HUES64 (cell line): ENCODE results near the gene ACTN4.

Experiments
- H3K27ac ChIP-seq: 2 replicates; pipeline ENCODE4 v1.7.0; 2013; ENCODE audit warnings: low read depth, low read length, inconsistent platforms
- H3K27me3 ChIP-seq: 2 replicates; pipeline ENCODE4 v1.6.1; 2013; ENCODE audit warnings: mild to moderate bottlenecking, low read length; ENCODE audit not compliant: insufficient read depth
- H3K36me3 ChIP-seq: 2 replicates; pipeline ENCODE4 v1.6.1; 2013; ENCODE audit warnings: mild to moderate bottlenecking, low read length; ENCODE audit not compliant: insufficient read depth
- H3K4me1 ChIP-seq: 2 replicates; pipeline ENCODE4 v1.6.1; 2013; ENCODE audit warnings: mild to moderate bottlenecking, low read length, moderate library complexity; ENCODE audit not compliant: insufficient read depth
- H3K4me3 ChIP-seq: 2 replicates; pipeline ENCODE4 v1.5.1; 2013; ENCODE audit warnings: mild to moderate bottlenecking, low read length, moderate library complexity
- H3K9ac ChIP-seq: 2 replicates; pipeline ENCODE4 v1.6.1; 2013; ENCODE audit warnings: mild to moderate bottlenecking, low read depth, low read length
- H3K9me3 ChIP-seq: 2 replicates; pipeline ENCODE4 v1.6.1; 2013; ENCODE audit warnings: low read depth, low read length; ENCODE audit not compliant: insufficient read depth
- WGBS: fragments of 150-250, 120-280 bp; methylation state at CpG from one replicate; pipeline ENCODE4 v1.1.7; 2013; ENCODE audit warnings: missing lambda C conversion rate; 5-methylcytosine and 5-hydroxymethylcytosine counted together

Gene ACTN4

GRCh38 chr19:38708413-38709024 lies 61.1 kb downstream of the ACTN4 start:
- no peaks in the 10 kb centered on the region for H3K27me3 ChIP-seq
- peaks cover 99% of the 10 kb centered on the region for H3K36me3 ChIP-seq
- H3K9me3 ChIP-seq, result no peaks in the 10 kb centered on the region
- H3K9ac ChIP-seq, result no peak overlapping the region
- no peak overlapping the region for H3K27ac ChIP-seq
- no peaks in the 10 kb centered on the region for H3K4me1 ChIP-seq
- 94% methylated on average over 10 of the region's 10 CpGs for WGBS
- H3K4me3 ChIP-seq, result no peak overlapping the region

GRCh38 chr19:38709119-38709518 lies 61.7 kb downstream of the ACTN4 start:
- 92% methylated on average over 10 of the region's 10 CpGs for WGBS
- Histone ChIP-seq H3K4me3 (no peak overlapping the region), H3K27ac (no peak overlapping the region), H3K4me1 (no peaks in the 10 kb centered on the region), H3K27me3 (no peaks in the 10 kb centered on the region), H3K36me3 (peaks cover 99% of the 10 kb centered on the region), H3K9me3 (no peaks in the 10 kb centered on the region), H3K9ac (no peak overlapping the region)

- Histone ChIP-seq H3K9ac (no peak overlapping the region), H3K27me3 (no peaks in the 10 kb centered on the region), H3K27ac (no peak overlapping the region), H3K4me3 (no peak overlapping the region), H3K36me3 (peaks cover 100% of the 10 kb centered on the region), H3K4me1 (no peaks in the 10 kb centered on the region), H3K9me3 (no peaks in the 10 kb centered on the region)
- WGBS, result 96% methylated on average over 27 of the region's 27 CpGs
These were observed 62.4 kb downstream of the ACTN4 start for GRCh38 chr19:38709671-38710415.

GRCh38 chr19:38710416-38710702 lies 62.9 kb downstream of the ACTN4 start:
- no peaks in the 10 kb centered on the region for H3K4me1 ChIP-seq
- H3K36me3 ChIP-seq, result peaks cover 98% of the 10 kb centered on the region
- H3K4me3 ChIP-seq, result no peak overlapping the region
- H3K9me3 ChIP-seq, result no peaks in the 10 kb centered on the region
- H3K9ac ChIP-seq, result no peak overlapping the region
- H3K27ac ChIP-seq, result no peak overlapping the region
- no peaks in the 10 kb centered on the region for H3K27me3 ChIP-seq
- WGBS, result 91% methylated on average over 2 of the region's 2 CpGs

GRCh38 chr19:38710928-38711725 lies 63.7 kb downstream of the ACTN4 start:
- 91% methylated on average over 25 of the region's 25 CpGs for WGBS
- no peaks in the 10 kb centered on the region for H3K4me1 ChIP-seq
- H3K4me3 ChIP-seq, result no peak overlapping the region
- H3K9me3 ChIP-seq, result no peaks in the 10 kb centered on the region
- H3K9ac ChIP-seq, result no peak overlapping the region
- no peaks in the 10 kb centered on the region for H3K27me3 ChIP-seq
- no peak overlapping the region for H3K27ac ChIP-seq
- peaks cover 96% of the 10 kb centered on the region for H3K36me3 ChIP-seq

GRCh38 chr19:38711726-38712153 lies 64.3 kb downstream of the ACTN4 start:
- Histone ChIP-seq H3K9me3 (no peaks in the 10 kb centered on the region), H3K27ac (no peak overlapping the region), H3K27me3 (no peaks in the 10 kb centered on the region), H3K9ac (no peak overlapping the region), H3K4me3 (no peak overlapping the region), H3K36me3 (peaks cover 96% of the 10 kb centered on the region), H3K4me1 (no peaks in the 10 kb centered on the region)
- 92% methylated on average over 12 of the region's 12 CpGs for WGBS

- no peaks in the 10 kb centered on the region for H3K27me3 ChIP-seq
- H3K9me3 ChIP-seq, result no peaks in the 10 kb centered on the region
- no peak overlapping the region for H3K9ac ChIP-seq
- no peak overlapping the region for H3K4me3 ChIP-seq
- no peak overlapping the region for H3K27ac ChIP-seq
- H3K4me1 ChIP-seq, result no peaks in the 10 kb centered on the region
- peaks cover 96% of the 10 kb centered on the region for H3K36me3 ChIP-seq
- 86% methylated on average over 15 of the region's 15 CpGs for WGBS
These were observed 64.8 kb downstream of the ACTN4 start for GRCh38 chr19:38712161-38712748.

- 95% methylated on average over 19 of the region's 19 CpGs for WGBS
These were observed 65.8 kb downstream of the ACTN4 start for GRCh38 chr19:38713227-38713649.

GRCh38 chr19:38713865-38714264 lies 66.4 kb downstream of the ACTN4 start:
- Histone ChIP-seq H3K4me3 (no peak overlapping the region), H3K27ac (no peak overlapping the region), H3K9me3 (no peaks in the 10 kb centered on the region), H3K27me3 (no peaks in the 10 kb centered on the region), H3K4me1 (no peaks in the 10 kb centered on the region), H3K9ac (no peak overlapping the region), H3K36me3 (peaks cover 95% of the 10 kb centered on the region)
- WGBS, result 89% methylated on average over 14 of the region's 14 CpGs

More at GRCh38 chr19:38713227-38713649, 65.8 kb downstream of the ACTN4 start:
- Histone ChIP-seq H3K4me1 (no peaks in the 10 kb centered on the region), H3K4me3 (no peak overlapping the region), H3K27me3 (no peaks in the 10 kb centered on the region), H3K9ac (no peak overlapping the region), H3K36me3 (peaks cover 96% of the 10 kb centered on the region), H3K9me3 (no peaks in the 10 kb centered on the region), H3K27ac (no peak overlapping the region)

GRCh38 chr19:38714354-38714778 lies 66.9 kb downstream of the ACTN4 start:
- H3K4me1 ChIP-seq, result no peaks in the 10 kb centered on the region
- no peak overlapping the region for H3K9ac ChIP-seq
- no peaks in the 10 kb centered on the region for H3K27me3 ChIP-seq
- 96% methylated on average over 14 of the region's 14 CpGs for WGBS
- H3K27ac ChIP-seq, result no peak overlapping the region
- no peaks in the 10 kb centered on the region for H3K9me3 ChIP-seq
- H3K4me3 ChIP-seq, result no peak overlapping the region
- peaks cover 95% of the 10 kb centered on the region for H3K36me3 ChIP-seq

- Histone ChIP-seq H3K4me3 (no peak overlapping the region), H3K36me3 (peaks cover 95% of the 10 kb centered on the region), H3K27ac (no peak overlapping the region), H3K9me3 (no peaks in the 10 kb centered on the region), H3K4me1 (no peaks in the 10 kb centered on the region), H3K9ac (no peak overlapping the region), H3K27me3 (no peaks in the 10 kb centered on the region)
- 90% methylated on average over 3 of the region's 3 CpGs for WGBS
These were observed 68.1 kb downstream of the ACTN4 start for GRCh38 chr19:38715555-38715954.
